GM08714 (cell line): ENCODE results near the gene HIGD1B.
"Not testable (repeated sequence)": the region's sequence is repeated elsewhere in the genome, so short reads cannot be mapped to it uniquely, and the experiment has no call there.

Experiments used
- H3K4me3 ChIP-seq: fragments of 200-500 bp; sonication (Bioruptor generic); 2 replicates; pipeline ENCODE4 v1.5.1; 2014; ENCODE audit warnings: mild to moderate bottlenecking, low read length, inconsistent platforms
- ZNF274 ChIP-seq: IDR thresholded peaks from 2 replicates; pipeline ENCODE4 v1.6.1; 2012; ENCODE audit warnings: mild to moderate bottlenecking, low read depth, low read length

Gene HIGD1B

DNA sequence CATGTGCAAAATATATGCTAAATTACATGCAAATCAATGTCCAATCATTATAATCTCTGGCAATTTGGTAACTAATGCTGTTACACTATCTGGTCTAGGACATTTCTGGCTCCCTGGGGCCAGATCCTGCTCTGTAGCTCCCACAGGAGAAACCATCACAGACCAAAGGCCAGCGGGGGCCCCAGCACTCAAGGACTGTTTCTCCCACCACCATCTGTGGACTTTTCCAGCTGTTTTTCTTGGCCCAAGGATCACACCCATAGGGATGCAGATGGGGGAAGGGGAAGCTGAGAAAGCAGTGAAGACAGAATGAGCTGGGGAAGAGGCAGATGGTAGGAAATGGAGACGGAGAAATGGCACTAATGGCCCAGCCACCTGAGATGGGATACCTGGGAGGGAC, at the start of gene HIGD1B:
TSS of gene HIGD1B (plus strand) at position 298 of the 400 bp plus-strand sequence. CDS start 270 bp downstream, outside the sequence.
- no peak for TF ChIP-seq ZNF274
- H3K4me3 ChIP-seq = no peak within 1 kb of the TSS

DNA sequence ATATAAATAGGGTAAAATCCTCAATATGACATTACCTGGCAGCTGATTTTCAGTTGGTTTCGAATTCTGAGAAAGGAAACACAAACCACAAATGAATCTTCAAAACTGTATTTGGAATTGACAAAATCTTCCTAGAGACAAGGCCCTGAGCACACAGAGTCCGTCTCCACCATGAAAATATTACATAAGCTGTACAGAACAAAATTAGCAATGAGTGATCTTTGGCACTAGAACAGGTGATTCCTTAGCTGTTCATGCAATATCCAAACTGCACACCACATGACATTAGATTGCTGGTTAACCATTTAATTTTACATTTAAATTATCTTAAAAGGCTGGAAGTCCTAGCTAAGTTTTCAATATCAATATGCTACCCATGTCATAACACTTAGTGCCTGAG, 49.3 kb upstream of the HIGD1B start:
- TF ChIP-seq ZNF274 = no peak

DNA sequence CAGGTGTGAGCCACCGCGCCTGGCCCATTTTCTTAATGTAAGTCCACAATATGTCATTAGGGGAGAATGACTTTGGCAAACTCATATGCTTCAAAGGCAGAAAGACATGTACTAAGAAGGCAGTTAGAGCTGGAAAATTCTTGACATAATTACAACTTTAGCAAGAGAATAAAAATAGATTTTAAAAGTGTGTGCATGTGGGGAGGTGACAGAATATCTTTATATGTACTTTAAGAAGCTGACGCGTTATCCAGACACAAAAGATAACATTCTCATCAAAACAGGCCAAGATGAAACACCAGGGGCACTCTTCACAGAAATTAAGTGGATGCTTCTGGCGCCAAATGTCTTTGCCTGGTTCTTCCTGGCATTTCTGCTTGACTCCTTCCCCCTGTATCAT, 45.8 kb upstream of the HIGD1B start:
- H3K4me3 ChIP-seq = no peak overlapping the region
- no peak for TF ChIP-seq ZNF274

More for the DNA sequence above, 49.3 kb upstream of the HIGD1B start:
- H3K4me3 ChIP-seq = no peak overlapping the region

DNA sequence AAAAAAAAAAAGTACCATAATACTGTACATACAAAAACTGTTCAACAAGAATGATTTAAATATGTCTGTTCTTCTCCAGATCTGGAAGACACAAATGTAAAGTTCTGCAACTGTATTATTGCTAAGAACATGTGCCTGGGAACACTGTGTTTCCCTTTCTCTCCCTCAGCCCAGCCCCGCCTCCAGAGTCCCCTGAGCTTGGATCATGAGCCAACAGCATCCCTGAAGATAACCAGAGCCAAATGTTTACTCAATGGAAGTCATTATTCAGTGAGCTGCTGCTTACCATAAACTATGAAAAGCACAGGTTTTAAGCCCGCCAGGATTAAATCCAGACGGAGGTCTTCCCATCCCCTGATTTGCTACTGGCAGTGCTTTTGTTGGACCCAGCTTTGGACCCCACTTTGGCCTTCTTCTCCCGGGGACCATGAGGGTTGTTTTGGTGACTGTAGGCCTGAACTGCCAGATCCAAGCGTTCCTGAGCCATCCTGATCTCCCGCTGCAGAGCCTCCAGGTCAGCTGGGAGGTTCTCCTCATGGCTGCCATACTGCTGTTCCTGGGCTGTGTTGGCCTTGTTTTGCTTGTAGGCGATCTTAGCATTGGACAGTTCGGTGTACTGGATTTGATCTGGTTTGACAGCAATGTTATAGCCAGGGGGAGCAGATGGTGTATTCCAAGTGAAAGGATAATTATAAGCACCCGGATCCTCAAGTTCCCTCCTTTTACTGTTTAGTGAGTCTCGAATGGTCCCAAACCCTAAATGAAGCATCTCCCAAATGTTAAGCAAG, 43.2 kb upstream of the HIGD1B start:
- TF ChIP-seq ZNF274 = no peak
- no peak overlapping the region for H3K4me3 ChIP-seq

DNA sequence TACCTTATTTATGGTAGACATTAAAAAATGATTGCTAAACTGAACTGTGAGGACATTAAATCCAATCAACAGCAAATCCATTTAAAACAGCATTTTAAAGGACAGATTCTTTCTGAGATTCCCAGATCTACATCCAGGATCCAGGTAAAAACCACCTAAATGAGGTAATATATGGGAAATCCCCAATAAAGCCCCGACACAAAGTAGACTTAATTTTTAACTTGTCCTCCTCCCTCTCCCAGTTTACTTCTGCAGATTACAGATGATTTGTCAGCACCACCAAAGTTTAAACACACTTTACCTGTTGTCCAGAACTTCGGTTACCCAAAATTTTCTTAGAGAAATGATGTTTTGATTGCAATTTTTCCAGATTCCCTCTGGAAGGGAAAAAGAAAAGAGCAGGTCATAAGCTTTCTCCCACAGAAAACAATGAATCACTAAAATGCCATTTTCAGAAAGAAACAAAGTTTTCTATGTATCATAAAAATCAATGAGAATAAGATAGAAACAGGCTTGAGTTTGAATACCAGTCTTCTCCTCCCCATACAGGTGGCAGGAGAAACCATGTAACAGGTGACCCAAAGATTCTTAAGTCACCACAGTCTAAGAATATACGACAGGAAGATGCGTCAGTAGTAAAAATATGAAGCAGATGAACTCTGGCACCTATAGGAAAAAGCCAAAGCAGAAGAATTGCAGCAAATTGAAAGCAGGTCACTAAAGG, 40.4 kb upstream of the HIGD1B start:
- TF ChIP-seq ZNF274 = no peak
- no peak overlapping the region for H3K4me3 ChIP-seq

DNA sequence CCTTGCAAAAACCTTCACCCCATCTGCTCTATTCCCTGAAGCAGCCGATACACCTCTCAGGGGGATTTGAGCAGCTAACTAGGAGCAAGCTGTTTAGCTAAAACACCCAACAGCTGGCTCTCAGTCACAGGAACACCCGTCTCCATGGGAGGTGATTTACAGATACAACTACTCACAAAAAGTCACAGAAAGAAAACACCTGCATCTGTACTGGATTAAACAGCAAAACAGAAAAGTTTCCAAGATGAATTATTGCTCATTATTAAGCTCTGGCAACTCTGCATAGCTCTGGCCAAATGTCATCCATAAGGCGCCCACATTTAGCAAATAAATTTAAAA, 39.9 kb upstream of the HIGD1B start:
- no peak overlapping the region for H3K4me3 ChIP-seq
- no peak for TF ChIP-seq ZNF274

DNA sequence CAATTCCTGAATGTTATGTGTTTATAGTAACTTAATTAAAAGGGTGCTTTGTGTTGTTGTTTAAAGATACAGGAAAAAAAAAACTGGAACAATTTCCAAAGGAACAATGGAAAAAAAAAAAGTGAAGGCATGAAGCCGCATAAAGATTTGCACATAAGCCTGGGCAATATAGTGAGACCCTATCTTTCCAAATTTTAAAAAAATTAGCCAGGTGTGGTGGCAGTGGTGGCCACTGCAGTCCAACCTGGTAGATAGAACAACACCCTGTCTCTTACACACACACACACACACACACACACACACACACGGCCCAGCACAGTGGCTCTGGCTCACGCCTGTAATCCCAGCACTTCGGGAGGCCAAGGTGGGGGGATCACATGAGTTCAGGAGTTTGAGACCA, 39.5 kb upstream of the HIGD1B start:
- no peak overlapping the region for H3K4me3 ChIP-seq
- TF ChIP-seq ZNF274 = no peak

DNA sequence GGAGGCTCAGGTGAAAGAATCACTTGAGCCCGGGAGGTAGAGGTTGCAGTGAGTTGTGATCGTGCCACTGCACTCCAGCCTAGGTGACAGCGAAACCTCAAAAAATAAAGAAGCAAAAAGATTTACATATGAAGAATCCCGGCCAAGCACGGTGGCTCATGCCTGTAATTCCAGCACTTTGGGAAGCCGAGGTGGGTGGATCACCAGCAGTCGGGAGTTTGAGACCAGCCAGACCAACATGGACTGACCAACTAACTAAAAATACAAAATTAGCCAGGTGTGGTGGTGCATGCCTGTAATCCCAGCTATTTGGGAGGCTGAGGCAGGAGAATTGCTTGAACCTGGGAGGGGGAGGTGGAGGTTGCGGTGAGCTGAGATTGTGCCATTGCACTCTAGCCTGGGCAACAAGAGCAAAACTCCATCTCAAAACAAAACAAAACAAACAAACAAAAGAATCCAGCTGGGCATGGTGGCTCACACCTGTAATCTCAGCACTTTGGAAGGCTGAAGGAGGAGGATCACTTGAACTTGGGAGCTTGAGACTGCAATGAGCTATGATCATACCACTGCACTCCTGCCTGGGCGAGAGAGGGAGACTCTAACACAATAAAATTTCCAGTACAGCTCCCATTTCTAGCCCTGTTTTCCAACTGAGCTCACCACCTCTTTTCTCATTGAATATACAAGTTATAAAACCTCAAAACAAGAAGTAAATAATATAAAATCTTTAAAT, 38.9 kb upstream of the HIGD1B start:
- H3K4me3 ChIP-seq = not testable (repeated sequence)

DNA sequence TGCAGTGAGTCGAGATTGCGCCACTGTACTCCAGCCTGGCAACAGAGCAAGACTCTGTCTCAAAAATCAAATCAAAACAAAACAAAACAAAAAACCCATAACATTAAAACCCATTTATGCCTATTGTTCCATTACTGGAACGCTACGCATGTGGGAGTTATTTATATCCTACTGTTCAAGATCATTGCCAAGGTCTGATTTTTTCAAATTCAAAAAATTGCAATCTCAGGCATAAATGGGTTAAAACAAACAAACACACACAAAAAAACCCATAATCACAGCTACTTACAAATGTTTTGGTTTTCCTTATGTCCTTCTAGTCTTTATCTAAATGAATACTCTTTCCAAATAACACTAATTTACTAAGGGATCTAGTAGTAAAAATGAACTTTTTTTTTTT, 35.4 kb upstream of the HIGD1B start:
- no peak overlapping the region for H3K4me3 ChIP-seq
- TF ChIP-seq ZNF274 = no peak

DNA sequence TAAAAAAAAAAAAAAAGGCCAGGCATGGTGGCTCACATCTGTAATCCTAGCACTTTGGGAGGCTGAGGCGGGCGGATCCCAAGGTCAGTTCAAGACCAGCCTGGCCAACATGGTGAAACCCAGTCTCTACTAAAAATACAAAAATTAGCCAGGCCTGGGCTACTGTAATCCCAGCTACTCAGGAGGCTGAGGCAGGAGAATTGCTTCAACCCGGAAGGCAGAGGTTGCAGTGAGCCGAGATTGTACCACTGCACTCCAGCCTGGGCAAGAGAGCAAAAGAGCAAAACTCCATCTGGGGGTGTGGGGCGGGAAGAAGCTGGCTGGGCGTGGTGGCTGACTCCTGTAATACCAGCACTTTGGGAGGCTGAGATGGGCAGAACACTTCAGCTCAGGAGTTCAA, 29.2 kb upstream of the HIGD1B start:
- not testable (repeated sequence) for H3K4me3 ChIP-seq

DNA sequence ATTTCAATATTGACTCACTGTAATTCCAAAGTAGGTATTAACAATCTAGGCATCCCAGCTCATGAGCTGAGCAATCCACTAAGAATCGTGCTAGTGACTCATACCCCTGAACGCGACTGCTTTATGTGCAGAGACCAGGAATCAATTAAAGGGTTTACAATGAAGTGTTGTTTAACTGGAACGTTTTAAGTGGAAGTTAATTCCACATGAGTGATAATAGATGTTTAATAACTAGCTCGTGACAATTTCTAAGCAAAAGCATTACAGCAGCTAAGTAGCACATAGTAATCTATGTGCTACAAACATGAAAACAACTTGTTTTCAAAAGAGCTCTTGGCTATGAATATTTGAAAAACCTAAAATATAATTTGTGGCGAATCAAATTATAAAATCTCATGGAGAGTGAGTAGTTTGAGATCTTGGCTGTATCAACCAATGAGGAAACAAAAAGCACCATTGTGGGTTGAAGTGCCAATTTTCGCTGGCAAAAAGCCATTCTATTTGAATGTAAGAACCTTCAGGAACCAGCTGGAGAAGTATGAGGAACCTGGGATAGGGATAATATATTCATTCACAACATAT, 27.0 kb upstream of the HIGD1B start:
- H3K4me3 ChIP-seq = no peak overlapping the region
- TF ChIP-seq ZNF274 = no peak

DNA sequence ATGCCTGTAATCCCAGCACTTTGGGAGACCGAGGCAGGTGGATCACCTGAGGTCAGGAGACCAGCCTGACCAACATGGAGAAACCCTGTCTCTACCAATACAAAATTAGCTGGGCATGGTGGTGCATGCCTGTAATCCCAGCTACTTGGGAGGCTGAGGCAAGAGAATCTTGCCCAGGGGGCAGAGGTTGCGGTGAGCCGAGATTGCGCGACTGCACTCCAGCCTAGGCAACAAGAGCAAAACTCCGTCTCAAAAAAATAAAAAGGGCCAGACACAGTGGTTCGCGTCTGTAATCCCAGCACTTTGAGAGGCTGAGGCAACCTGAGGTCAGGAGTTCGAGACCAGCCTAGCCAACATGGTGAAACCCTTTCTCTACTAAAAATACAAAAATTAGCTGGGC, 22.4 kb upstream of the HIGD1B start:
- not testable (repeated sequence) for H3K4me3 ChIP-seq

DNA sequence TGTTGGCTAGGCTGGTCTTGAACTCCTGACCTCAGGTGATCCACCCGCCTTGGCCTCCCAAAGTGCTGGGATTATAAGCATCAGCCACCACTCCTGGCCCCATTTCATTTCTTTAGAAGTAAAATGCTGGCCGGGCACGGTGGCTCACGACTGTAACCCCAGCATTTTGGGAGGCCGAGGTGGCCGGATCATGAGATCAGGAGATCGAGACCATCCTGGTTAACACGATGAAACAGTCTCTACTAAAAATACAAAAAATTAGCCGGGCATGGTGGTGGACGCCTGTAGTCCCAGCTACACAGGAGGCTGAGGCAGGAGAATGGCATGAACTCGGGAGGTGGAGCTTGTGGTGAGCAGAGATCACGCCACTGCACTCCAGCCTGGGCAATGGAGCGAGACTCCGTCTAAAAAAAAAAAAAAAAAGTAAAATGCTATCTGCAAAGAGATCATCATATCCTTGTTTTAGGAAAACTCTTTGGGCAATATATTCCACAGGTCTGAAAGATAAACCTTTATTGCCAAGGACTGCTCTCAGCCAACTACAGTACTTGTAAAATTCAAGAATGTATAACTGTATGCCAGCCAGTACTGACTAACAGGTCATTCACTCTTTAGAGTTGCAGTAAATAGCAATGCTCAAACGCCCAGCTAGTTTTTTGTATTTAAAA, 21.4 kb upstream of the HIGD1B start:
- no peak overlapping the region for H3K4me3 ChIP-seq
- TF ChIP-seq ZNF274 = no peak

DNA sequence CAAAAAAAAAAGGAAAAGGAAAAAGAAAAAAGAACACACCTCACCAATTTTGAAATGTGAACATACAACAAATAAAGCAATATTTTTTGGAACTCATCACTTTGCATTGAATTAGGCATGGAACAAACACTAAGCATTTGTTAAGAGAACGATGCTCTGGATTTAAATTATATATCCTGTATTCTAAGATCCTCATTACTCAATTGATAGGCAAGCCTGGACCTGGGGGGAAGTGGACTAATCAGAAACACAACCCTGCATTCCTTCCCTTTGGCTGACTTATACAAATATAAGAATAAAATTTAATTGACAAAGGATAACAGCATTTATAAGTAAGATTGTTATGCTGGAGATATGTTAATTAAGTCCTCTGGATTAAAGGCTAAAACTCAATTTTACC, 19.8 kb upstream of the HIGD1B start:
- TF ChIP-seq ZNF274 = no peak
- H3K4me3 ChIP-seq = no peak overlapping the region; the same call in 1 of the 2 replicates
